GM12874 (cell line): ENCODE data around the gene RTL3.

Experiments used
- CTCF ChIP-seq: IDR thresholded peaks from 2 replicates; pipeline ENCODE4 v1.5.1; 2011; ENCODE audit warnings: low read depth, mild to moderate bottlenecking, control low read depth, low read length, moderate library complexity; ENCODE audit not compliant: insufficient read depth

Gene RTL3

GRCh38 chrX:78618987-78619386, 40.1 kb downstream of the RTL3 start:
- TF ChIP-seq CTCF = no peak

GRCh38 chrX:78614264-78614663, 44.9 kb downstream of the RTL3 start:
- TF ChIP-seq CTCF = no peak
